MM.1S (cell line): Measurements from ENCODE around the gene GPR183.

ENCODE experiments used
- DNase-seq: peaks from one replicate; pipeline ENCODE4 v3.0.0-alpha.2; 2015
- H2AFZ ChIP-seq: fragments of 300-600 bp; sonication (generic); 2 replicates; pipeline ENCODE4 v1.6.0; 2016; ENCODE audit warnings: antibody characterized with exemption, low read length
- H3F3A ChIP-seq: fragments of 300-600 bp; sonication (generic); 2 replicates; pipeline ENCODE4 v1.6.1; 2016; ENCODE audit warnings: mild to moderate bottlenecking, antibody characterized with exemption, low read length, moderate library complexity, mixed read lengths; ENCODE audit not compliant: insufficient read depth
- H3K27ac ChIP-seq: fragments of 300-600 bp; sonication (generic); 2 replicates; pipeline ENCODE4 v1.5.1; 2016; ENCODE audit warnings: mild to moderate bottlenecking, low read length
- H3K27me3 ChIP-seq: fragments of 300-600 bp; sonication (generic); replicated peaks from 2 replicates; pipeline ENCODE4 v1.6.0; 2016; ENCODE audit warnings: low read length; ENCODE audit not compliant: insufficient read depth
- H3K36me3 ChIP-seq: fragments of 300-600 bp; sonication (generic); replicated peaks from 2 replicates; pipeline ENCODE4 v1.6.1; 2016; ENCODE audit warnings: mild to moderate bottlenecking, low read length, mixed read lengths; ENCODE audit not compliant: insufficient read depth
- H3K4me1 ChIP-seq: fragments of 300-600 bp; sonication (generic); 2 replicates; pipeline ENCODE4 v1.6.1; 2016; ENCODE audit warnings: low read length, mixed read lengths
- H3K4me2 ChIP-seq: fragments of 300-600 bp; sonication (generic); 2 replicates; pipeline ENCODE4 v1.6.0; 2016; ENCODE audit warnings: low read depth, low read length
- H3K4me3 ChIP-seq: fragments of 300-600 bp; sonication (generic); 2 replicates; pipeline ENCODE4 v1.5.1; 2016; ENCODE audit warnings: low read length, mixed read lengths
- H3K79me2 ChIP-seq: fragments of 300-600 bp; sonication (generic); 2 replicates; pipeline ENCODE4 v1.6.1; 2016; ENCODE audit warnings: mixed run types, low read length, mixed read lengths
- H3K9ac ChIP-seq: fragments of 300-600 bp; sonication (generic); 2 replicates; pipeline ENCODE4 v1.6.1; 2016; ENCODE audit warnings: low read length, mixed read lengths
- H3K9me2 ChIP-seq: fragments of 300-600 bp; sonication (generic); replicated peaks from 2 replicates; pipeline ENCODE4 v1.6.1; 2016; ENCODE audit warnings: mild to moderate bottlenecking, low read length, mixed read lengths; ENCODE audit not compliant: insufficient read depth
- H3K9me3 ChIP-seq: fragments of 300-600 bp; sonication (generic); replicated peaks from 2 replicates; pipeline ENCODE4 v1.6.1; 2016; ENCODE audit warnings: mild to moderate bottlenecking, low read length, mixed read lengths; ENCODE audit not compliant: insufficient read depth
- H4K20me1 ChIP-seq: fragments of 300-600 bp; sonication (generic); 2 replicates; pipeline ENCODE4 v1.6.1; 2016; ENCODE audit warnings: mild to moderate bottlenecking, low read length, moderate library complexity, mixed read lengths; ENCODE audit not compliant: insufficient read depth
- CTCF ChIP-seq: fragments of 300-600 bp; sonication (generic); IDR thresholded peaks from 2 replicates; pipeline ENCODE4 v1.5.1; 2016; ENCODE audit warnings: antibody characterized with exemption, low read length, mixed read lengths
- EZH2 ChIP-seq: fragments of 300-600 bp; sonication (generic); optimal IDR thresholded peaks from 2 replicates; pipeline ENCODE3; 2017; ENCODE audit warnings: low read depth, mild to moderate bottlenecking, antibody characterized with exemption, low read length, mixed read lengths
- EZH2phosphoT487 ChIP-seq: fragments of 300-600 bp; sonication (generic); IDR thresholded peaks from 2 replicates; pipeline ENCODE4 v1.6.1; 2018; ENCODE audit warnings: antibody characterized with exemption, low read length

GPR183 gene

GRCh38 chr13:99353246-99353600 lies 46.0 kb upstream of the GPR183 start:
- no peaks in the 10 kb centered on the region for H3K79me2 ChIP-seq
- H3K4me3 ChIP-seq = no peak overlapping the region
- no peaks in the 10 kb centered on the region for H3K36me3 ChIP-seq
- H3K9me2 ChIP-seq = no peaks in the 10 kb centered on the region
- H3K9ac ChIP-seq = no peak overlapping the region
- H3K27me3 ChIP-seq = no peaks in the 10 kb centered on the region
- H3K27ac ChIP-seq = no peak overlapping the region
- H3F3A ChIP-seq = peaks cover 10% of the 10 kb centered on the region
- no peak overlapping the region for H2AFZ ChIP-seq
- H3K9me3 ChIP-seq = no peaks in the 10 kb centered on the region
- no peak for TF ChIP-seq CTCF
- TF ChIP-seq EZH2phosphoT487 = no peak
- TF ChIP-seq EZH2 = no peak
- no peak for DNase-seq
- no peak overlapping the region for H3K4me2 ChIP-seq
- no peaks in the 10 kb centered on the region for H4K20me1 ChIP-seq
- H3K4me1 ChIP-seq = peaks cover 23% of the 10 kb centered on the region

GRCh38 chr13:99352351-99353245 lies 45.4 kb upstream of the GPR183 start:
- Histone ChIP-seq H3K79me2 (no peaks in the 10 kb centered on the region), H2AFZ (no peak overlapping the region), H3K9me2 (no peaks in the 10 kb centered on the region), H4K20me1 (no peaks in the 10 kb centered on the region), H3K4me3 (no peak overlapping the region), H3K9ac (no peak overlapping the region), H3K4me2 (no peak overlapping the region), H3K9me3 (no peaks in the 10 kb centered on the region), H3K36me3 (no peaks in the 10 kb centered on the region), H3K27ac (no peak overlapping the region), H3K27me3 (no peaks in the 10 kb centered on the region), H3F3A (peaks cover 10% of the 10 kb centered on the region), H3K4me1 (peaks cover 23% of the 10 kb centered on the region)
- TF ChIP-seq EZH2 (no peak), CTCF (no peak), EZH2phosphoT487 (no peak)
- no peak for DNase-seq

GRCh38 chr13:99351772-99352171 lies 44.6 kb upstream of the GPR183 start:
- no peaks in the 10 kb centered on the region for H3K36me3 ChIP-seq
- H3K4me3 ChIP-seq = no peak overlapping the region
- H3K9me2 ChIP-seq = no peaks in the 10 kb centered on the region
- no peaks in the 10 kb centered on the region for H3K27me3 ChIP-seq
- H4K20me1 ChIP-seq = no peaks in the 10 kb centered on the region
- no peak overlapping the region for H3K4me2 ChIP-seq
- H3F3A ChIP-seq = peaks cover 10% of the 10 kb centered on the region
- H3K9ac ChIP-seq = no peak overlapping the region
- no peak for DNase-seq
- no peak overlapping the region for H2AFZ ChIP-seq
- TF ChIP-seq EZH2 (no peak), EZH2phosphoT487 (no peak), CTCF (no peak)
- H3K9me3 ChIP-seq = no peaks in the 10 kb centered on the region
- H3K79me2 ChIP-seq = no peaks in the 10 kb centered on the region
- H3K27ac ChIP-seq = no peak overlapping the region
- H3K4me1 ChIP-seq = peaks cover 19% of the 10 kb centered on the region
